Endothelial cell of umbilical vein (primary cell): ENCODE data around the gene ADH7. TPM values are rescaled to one million over a fixed set of nuclear protein-coding genes. Genes with fewer than 3 reads are reported as not detected.

Experiments
- BruUV-seq: library from RNA; stranded (reverse); fragments of 400-500 nt; replicated peaks from 2 replicates; lab custom pipeline; 2021; lab: Mats Ljungman, UMichigan
- CTCF ChIA-PET: fragments of 300-600, 350-600 bp; sonication (Branson Sonifier 250); formaldehyde crosslinking; loops from one replicate; lab custom pipeline; 2021; ENCODE audit warnings: antibody characterized with exemption, inconsistent platforms; lab: Charles Lee
- POLR2A ChIA-PET: fragments of 300-600, 350-600 bp; sonication (Branson Sonifier 250); formaldehyde crosslinking; loops from one replicate; lab custom pipeline; 2021; ENCODE audit warnings: antibody characterized with exemption, inconsistent platforms; lab: Charles Lee
- DNase-seq: peaks from one replicate; pipeline ENCODE4 v3.0.0-alpha.2; 2011; ENCODE audit warnings: low read depth, low spot score
- FAIRE-seq: peaks from 2 replicates; lab custom pipeline; 2011; peaks lifted over from hg19 to GRCh38; lab: Jason Lieb, UNC
- H2AFZ ChIP-seq: 2 replicates; pipeline ENCODE4 v1.6.0; 2012; ENCODE audit warnings: low read depth, low read length, control low read depth, inconsistent platforms
- H3K27ac ChIP-seq: 2 replicates; pipeline ENCODE4 v1.5.1; 2011; ENCODE audit warnings: low read depth, mild to moderate bottlenecking, control low read depth, low read length, moderate library complexity; ENCODE audit not compliant: insufficient read depth
- H3K27me3 ChIP-seq, 2 experiments: 2 replicates each; pipeline versions ENCODE4 v1.6.0 to v1.6.1; 2011; ENCODE audit warnings: low read length in 2 of 2, mixed read lengths in 1 of 2; ENCODE audit not compliant: control insufficient read depth in 2 of 2, insufficient read depth in 2 of 2
- H3K36me3 ChIP-seq, 2 experiments: 2 replicates in 1 of 2; 3 replicates in 1 of 2; pipeline ENCODE4 v1.5.1; 2011; ENCODE audit warnings: low read length in 2 of 2, mild to moderate bottlenecking in 1 of 2, moderate library complexity in 1 of 2; ENCODE audit not compliant: control insufficient read depth in 2 of 2, insufficient read depth in 2 of 2; ENCODE audit errors: extremely low read depth in 1 of 2
- H3K4me1 ChIP-seq: 3 replicates; pipeline ENCODE4 v1.5.1; 2011; ENCODE audit warnings: mild to moderate bottlenecking, low read length; ENCODE audit not compliant: control insufficient read depth, insufficient read depth; ENCODE audit errors: extremely low read depth
- H3K4me2 ChIP-seq: 2 replicates; pipeline ENCODE4 v1.6.1; 2011; ENCODE audit warnings: low read length, control low read depth, mixed read lengths; ENCODE audit not compliant: insufficient read depth
- H3K4me3 ChIP-seq, 3 experiments: fragments of 200-600 bp in 1 of 3; sonication (generic), shearing (Covaris generic) in 1 of 3; replicated peaks in 1 of 3; 2 replicates each; pipeline ENCODE4 v1.5.1; 2011 to 2016; ENCODE audit warnings: control low read depth in 3 of 3, low read length in 3 of 3, mild to moderate bottlenecking in 2 of 3, inconsistent platforms in 1 of 3, low read depth in 1 of 3, moderate library complexity in 1 of 3; ENCODE audit not compliant: insufficient read depth in 1 of 3
- H3K79me2 ChIP-seq: 2 replicates; pipeline ENCODE4 v1.6.0; 2012; ENCODE audit warnings: low read length, inconsistent platforms; ENCODE audit not compliant: control insufficient read depth, insufficient read depth
- H3K9ac ChIP-seq: replicated peaks from 2 replicates; pipeline ENCODE3; 2011; ENCODE audit warnings: low read length, control low read depth; ENCODE audit not compliant: insufficient read depth; ENCODE audit errors: extremely low read depth
- H3K9me1 ChIP-seq: replicated peaks from 3 replicates; pipeline ENCODE4 v1.6.0; 2011; ENCODE audit warnings: mild to moderate bottlenecking, low read length; ENCODE audit not compliant: control insufficient read depth, insufficient read depth; ENCODE audit errors: extremely low read depth
- H3K9me3 ChIP-seq: replicated peaks from 2 replicates; pipeline ENCODE4 v1.5.1; 2012; ENCODE audit warnings: low read length, inconsistent platforms; ENCODE audit not compliant: control insufficient read depth, insufficient read depth
- H4K20me1 ChIP-seq: replicated peaks from 2 replicates; pipeline ENCODE3; 2011; ENCODE audit warnings: mild to moderate bottlenecking, low read length; ENCODE audit not compliant: control insufficient read depth, insufficient read depth; ENCODE audit errors: extremely low read depth
- CTCF ChIP-seq, 2 donors: IDR thresholded peaks; 1 replicate in 1 of 2; 2 replicates in 1 of 2; pipeline ENCODE4 v1.5.1; 2011; ENCODE audit warnings: low read length in 2 of 2, mild to moderate bottlenecking in 2 of 2, moderate library complexity in 2 of 2, control low read depth in 1 of 2, inconsistent platforms in 1 of 2, low read depth in 1 of 2; ENCODE audit not compliant: insufficient read depth in 1 of 2; ENCODE audit errors: extremely low read depth in 1 of 2
- EZH2 ChIP-seq: IDR thresholded peaks from 2 replicates; pipeline ENCODE4 v1.6.1; 2012; ENCODE audit warnings: borderline replicate concordance, low read depth, mild to moderate bottlenecking, moderate library complexity, low read length, inconsistent platforms; ENCODE audit not compliant: severe bottlenecking
- FOS ChIP-seq: IDR thresholded peaks from 2 replicates; pipeline ENCODE4 v1.6.1; 2011; ENCODE audit warnings: mild to moderate bottlenecking, low read length, moderate library complexity, borderline replicate concordance; ENCODE audit not compliant: insufficient read depth
- GATA2 ChIP-seq: IDR thresholded peaks from 2 replicates; pipeline ENCODE4 v1.7.0; 2011; ENCODE audit warnings: low read depth, mild to moderate bottlenecking, moderate library complexity, mixed read lengths, low read length; ENCODE audit not compliant: insufficient read length, insufficient read depth
- JUN ChIP-seq: IDR thresholded peaks from 2 replicates; pipeline ENCODE4 v1.6.1; 2011; ENCODE audit warnings: borderline replicate concordance, low read depth; ENCODE audit not compliant: insufficient read length, insufficient read depth
- MYC ChIP-seq: IDR thresholded peaks from one replicate; pipeline ENCODE4 v1.6.1; 2011; ENCODE audit warnings: mild to moderate bottlenecking, low read depth, low read length
- POLR2A ChIP-seq: IDR thresholded peaks from 2 replicates; pipeline ENCODE4 v1.6.1; 2012; ENCODE audit warnings: low read depth, mild to moderate bottlenecking, control low read depth, low read length
- POLR2AphosphoS5 ChIP-seq: IDR thresholded peaks from 2 replicates; pipeline ENCODE4 v1.6.1; 2012; ENCODE audit warnings: low read depth, mild to moderate bottlenecking, control low read depth, low read length, moderate library complexity; ENCODE audit not compliant: insufficient read depth
- dilution Hi-C: fragments of 300-500 bp; cut with MboI; formaldehyde crosslinking; loops from one replicate; pipeline ENCODE4 v1.15.0; 2019; ENCODE audit warnings: low sequenced_read_pairs; ENCODE audit not compliant: extremely low pct_ligation_motif_present
- intact Hi-C: fragments of 100-400 bp; cut with micrococcal nuclease; formaldehyde crosslinking; loops from one replicate; pipeline ENCODE4 v1.10.0; 2022
- polyA plus RNA-seq, 4 experiments: library from polyadenylated mRNA; depleted of rRNA in 3 of 4; stranded (reverse) in 3 of 4; unstranded in 1 of 4; fragments of >200 nt; gene quantifications; 2 replicates each; pipeline versions ENCODE4 v1.2.1 to v1.2.3, GENCODE V29; 2011 to 2012; ENCODE audit warnings: missing spikeins in 1 of 4
- total RNA-seq: library from RNA; stranded (reverse); gene quantifications from 2 replicates; pipeline ENCODE4 v1.2.3, GENCODE V29; 2021
- TF ChIP-seq, protein P1 (sequence below): IDR thresholded peaks from 2 replicates; pipeline ENCODE4 v1.6.1; 2011; ENCODE audit not compliant: insufficient read depth, insufficient read length

ADH7 gene
- total and polyA plus RNA-seq, 2 donors (not counting 3 experiments of a cell fraction or from before 2014, with no cell fraction given) = not detected

GRCh38 chr4:99430106-99430505 is 5.0 kb downstream of the ADH7 start:
- no peaks in the 10 kb centered on the region for H4K20me1 ChIP-seq
- H3K9ac ChIP-seq = no peak overlapping the region
- TF ChIP-seq FOS = no peak
- TF ChIP-seq, protein P1, sequence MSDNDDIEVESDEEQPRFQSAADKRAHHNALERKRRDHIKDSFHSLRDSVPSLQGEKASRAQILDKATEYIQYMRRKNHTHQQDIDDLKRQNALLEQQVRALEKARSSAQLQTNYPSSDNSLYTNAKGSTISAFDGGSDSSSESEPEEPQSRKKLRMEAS = no peak
- TF ChIP-seq POLR2AphosphoS5 = no peak
- TF ChIP-seq CTCF (IDR thresholded peaks at IDR 0.05; ENCODE audit: extremely low read depth in 1 of 2, insufficient read depth in 1 of 2, low read depth in 1 of 2, low read length in 2 of 2) = no peak
- TF ChIP-seq POLR2A = no peak
- no peak for TF ChIP-seq MYC
- TF ChIP-seq GATA2 = no peak
- TF ChIP-seq JUN = no peak
- TF ChIP-seq EZH2 = no peak
- H3K9me1 ChIP-seq = no peaks in the 10 kb centered on the region
- ChIA-PET CTCF (no interaction called here), POLR2A (no interaction called here)
- no peaks in the 10 kb centered on the region for H3K79me2 ChIP-seq
- dilution Hi-C loops = no loop called here
- intact Hi-C loops = no loop called here
- FAIRE-seq = no peak
- H3K36me3 ChIP-seq = no peaks in the 10 kb centered on the region
- DNase-seq = no peak
- no peak overlapping the region for H3K4me3 ChIP-seq
- no peak overlapping the region for H3K4me2 ChIP-seq
- H2AFZ ChIP-seq = no peak overlapping the region
- H3K9me3 ChIP-seq = no peaks in the 10 kb centered on the region
- no TSS peak for BruUV-seq
- no peaks in the 10 kb centered on the region for H3K4me1 ChIP-seq
- no peak overlapping the region for H3K27ac ChIP-seq
- no peaks in the 10 kb centered on the region for H3K27me3 ChIP-seq
